HCT116 (cell line): Measurements from ENCODE around the gene SHANK3. TPM values are rescaled to one million over a fixed set of nuclear protein-coding genes. Genes with fewer than 3 reads are reported as not detected.

Experiments used
- ATAC-seq: fragments of 200-7000 bp; cut with Tn5 transposase; 2 replicates; pipeline ENCODE4 v1.9.1; 2020; ENCODE audit warnings: mild to moderate bottlenecking, moderate library complexity
- BruUV-seq: library from RNA; stranded (reverse); fragments of 400-500 nt; replicated peaks from 2 replicates; lab custom pipeline; 2021; lab: Mats Ljungman, UMichigan
- CTCF ChIA-PET: fragments of 300-600 bp; sonication (Branson Sonifier 250); formaldehyde crosslinking; loops from one replicate; lab custom pipeline; 2021; ENCODE audit warnings: antibody characterized with exemption; lab: Charles Lee
- POLR2A ChIA-PET: fragments of 300-600, 350-600 bp; sonication (Branson Sonifier 250); formaldehyde crosslinking; loops from one replicate; lab custom pipeline; 2021; ENCODE audit warnings: antibody characterized with exemption; lab: Charles Lee
- RAD21 ChIA-PET, 2 experiments: fragments of 300-600 bp; sonication (Branson Sonifier 250); formaldehyde crosslinking; loops; one replicate each; lab custom pipeline; 2023; ENCODE audit warnings: low total read pairs in 2 of 2; ENCODE audit not compliant: uncharacterized antibody in 2 of 2, unreplicated experiment in 2 of 2, low non-redundant PET in 1 of 2; lab: Charles Lee
- DNase-seq: peaks from one replicate; pipeline ENCODE4 v3.0.0-alpha.2; 2010; ENCODE audit warnings: low read depth, low spot score
- H2AFZ ChIP-seq: fragments of 200-600 bp; shearing (Covaris generic), sonication (generic); 2 replicates; pipeline ENCODE4 v1.6.1; 2017; ENCODE audit warnings: low read depth, mixed run types, mixed read lengths, antibody characterized with exemption, low read length; ENCODE audit not compliant: poor library complexity, severe bottlenecking
- H3K27ac ChIP-seq: 2 replicates; pipeline ENCODE4 v1.5.1; 2012; ENCODE audit warnings: low read depth, low read length
- H3K27me3 ChIP-seq: fragments of 200-600 bp; sonication (generic); 2 replicates; pipeline ENCODE4 v1.6.1; 2016; ENCODE audit warnings: mixed run types, low read length, mixed read lengths; ENCODE audit not compliant: insufficient read depth
- H3K36me3 ChIP-seq, 2 experiments: fragments of 200-500 bp in 1 of 2; fragments of 200-600 bp in 1 of 2; sonication (Bioruptor generic) in 1 of 2; sonication (generic) in 1 of 2; 2 replicates each; pipeline versions ENCODE4 v1.5.1 to v1.6.1; 2014 to 2016; ENCODE audit warnings: low read length in 2 of 2, inconsistent platforms in 1 of 2, mixed read lengths in 1 of 2, mixed run types in 1 of 2; ENCODE audit not compliant: insufficient read depth in 2 of 2, control insufficient read depth in 1 of 2
- H3K4me1 ChIP-seq, 2 experiments: fragments of 200-600 bp in 1 of 2; sonication (generic) in 1 of 2; 2 replicates each; pipeline versions ENCODE4 v1.5.1 to v1.6.1; 2012 to 2017; ENCODE audit warnings: low read length in 2 of 2, inconsistent platforms in 1 of 2, mild to moderate bottlenecking in 1 of 2, mixed read lengths in 1 of 2, mixed run types in 1 of 2, moderate library complexity in 1 of 2; ENCODE audit not compliant: insufficient read depth in 2 of 2, control insufficient read depth in 1 of 2
- H3K4me2 ChIP-seq: fragments of 200-600 bp; sonication (generic); 2 replicates; pipeline ENCODE4 v1.6.1; 2017; ENCODE audit warnings: mixed run types, low read length, mixed read lengths
- H3K4me3 ChIP-seq, 2 experiments: fragments of 200-600 bp in 1 of 2; sonication (generic) in 1 of 2; replicated peaks in 1 of 2; 2 replicates each; pipeline ENCODE4 v1.5.1; 2011 to 2016; ENCODE audit warnings: low read length in 2 of 2, control low read depth in 1 of 2, low read depth in 1 of 2, mild to moderate bottlenecking in 1 of 2, mixed read lengths in 1 of 2, mixed run types in 1 of 2
- H3K79me2 ChIP-seq: fragments of 200-600 bp; sonication (generic); 2 replicates; pipeline ENCODE4 v1.6.1; 2017; ENCODE audit warnings: mild to moderate bottlenecking, mixed run types, low read length, moderate library complexity, mixed read lengths; ENCODE audit not compliant: insufficient read depth
- H3K9ac ChIP-seq: fragments of 200-600 bp; sonication (generic); 2 replicates; pipeline ENCODE4 v1.6.1; 2016; ENCODE audit warnings: low read length, mixed read lengths
- H3K9me2 ChIP-seq: fragments of 200-600 bp; sonication (generic), shearing (Covaris generic); 2 replicates; pipeline ENCODE4 v1.6.1; 2017; ENCODE audit warnings: mixed run types, mild to moderate bottlenecking, moderate library complexity; ENCODE audit not compliant: insufficient read depth
- H3K9me3 ChIP-seq, 2 experiments: fragments of 200-500 bp in 1 of 2; fragments of 200-600 bp in 1 of 2; sonication (Bioruptor generic) in 1 of 2; sonication (generic) in 1 of 2; 2 replicates each; pipeline ENCODE4 v1.6.1; 2014 to 2017; ENCODE audit warnings: low read length in 2 of 2, mixed read lengths in 2 of 2, inconsistent platforms in 1 of 2, low read depth in 1 of 2, mild to moderate bottlenecking in 1 of 2, mixed run types in 1 of 2, moderate library complexity in 1 of 2; ENCODE audit not compliant: control insufficient read depth in 1 of 2, insufficient read depth in 1 of 2
- H4K20me1 ChIP-seq: fragments of 200-600 bp; sonication (generic), shearing (Covaris generic); 2 replicates; pipeline ENCODE4 v1.6.1; 2017; ENCODE audit warnings: mixed run types, mild to moderate bottlenecking, moderate library complexity; ENCODE audit not compliant: insufficient read depth
- CEBPB ChIP-seq: IDR thresholded peaks from 2 replicates; pipeline ENCODE4 v1.6.1; 2012; ENCODE audit warnings: low read depth
- EGR1 ChIP-seq: IDR thresholded peaks from 2 replicates; pipeline ENCODE4 v1.6.1; 2012; ENCODE audit warnings: low read depth
- EZH2 ChIP-seq: fragments of 200-600 bp; sonication (generic); IDR thresholded peaks from 2 replicates; pipeline ENCODE4 v1.6.1; 2017; ENCODE audit warnings: antibody characterized with exemption, mixed run types
- EZH2phosphoT487 ChIP-seq: fragments of 200-600 bp; IDR thresholded peaks from 2 replicates; pipeline ENCODE4 v1.6.1; 2018; ENCODE audit warnings: antibody characterized with exemption, borderline replicate concordance
- FOSL1 ChIP-seq: IDR thresholded peaks from 2 replicates; pipeline ENCODE4 v1.6.1; 2012; ENCODE audit warnings: low read depth
- JUND ChIP-seq: IDR thresholded peaks from 2 replicates; pipeline ENCODE4 v1.6.1; 2012
- POLR2A ChIP-seq: IDR thresholded peaks from 2 replicates; pipeline ENCODE4 v1.7.0; 2011; ENCODE audit warnings: borderline replicate concordance; ENCODE audit not compliant: insufficient read depth, insufficient read length; ENCODE audit errors: extremely low read depth
- POLR2AphosphoS5 ChIP-seq: IDR thresholded peaks from 2 replicates; pipeline ENCODE4 v1.6.1; 2011; ENCODE audit warnings: mild to moderate bottlenecking, low read depth, low read length, moderate library complexity
- RAD21 ChIP-seq: IDR thresholded peaks from 2 replicates; pipeline ENCODE4 v1.6.1; 2012; ENCODE audit warnings: low read depth, mild to moderate bottlenecking
- SIN3A ChIP-seq: IDR thresholded peaks from 2 replicates; pipeline ENCODE4 v1.6.1; 2012; ENCODE audit warnings: low read depth
- SP1 ChIP-seq: IDR thresholded peaks from 2 replicates; pipeline ENCODE4 v1.6.1; 2012; ENCODE audit warnings: low read depth
- SRF ChIP-seq: IDR thresholded peaks from 2 replicates; pipeline ENCODE4 v1.6.1; 2012; ENCODE audit warnings: low read depth
- TCF7L2 ChIP-seq: IDR thresholded peaks from 2 replicates; pipeline ENCODE4 v1.7.0; 2011; ENCODE audit warnings: borderline replicate concordance, inconsistent platforms; ENCODE audit not compliant: insufficient read depth, insufficient read length; ENCODE audit errors: extremely low read depth
- YY1 ChIP-seq: IDR thresholded peaks from 2 replicates; pipeline ENCODE4 v1.6.1; 2011; ENCODE audit warnings: low read length, low read depth, moderate library complexity, mild to moderate bottlenecking; ENCODE audit not compliant: insufficient replicate concordance; ENCODE audit errors: extremely low read depth
- ZFX ChIP-seq: fragments of 450-650 bp; IDR thresholded peaks from 2 replicates; pipeline ENCODE4 v1.6.1; 2017
- ZNF274 ChIP-seq: fragments of 200-500 bp; sonication (Bioruptor generic); IDR thresholded peaks from 2 replicates; pipeline ENCODE4 v1.6.1; 2014; ENCODE audit warnings: mild to moderate bottlenecking, low read depth, low read length, inconsistent platforms
- intact Hi-C: fragments of 100-400 bp; cut with micrococcal nuclease; formaldehyde crosslinking; loops from 2 replicates; pipeline ENCODE4 v1.10.0; 2022
- total RNA-seq: library from RNA; stranded (reverse); gene quantifications from one replicate; pipeline ENCODE4 v1.2.1, GENCODE V29; 2021; ENCODE audit not compliant: unreplicated experiment
- TF ChIP-seq, protein P1 (sequence below): IDR thresholded peaks from 2 replicates; pipeline ENCODE4 v1.6.1; 2012
- TF ChIP-seq, protein P2 (sequence below): IDR thresholded peaks from 2 replicates; pipeline ENCODE4 v1.6.1; 2012; ENCODE audit warnings: low read depth
- TF ChIP-seq, protein P3 (sequence below): IDR thresholded peaks from 2 replicates; pipeline ENCODE4 v1.6.1; 2012

SHANK3 gene
- total RNA-seq, 1 experiment from 2014 or later: 16.0 TPM

DNA sequence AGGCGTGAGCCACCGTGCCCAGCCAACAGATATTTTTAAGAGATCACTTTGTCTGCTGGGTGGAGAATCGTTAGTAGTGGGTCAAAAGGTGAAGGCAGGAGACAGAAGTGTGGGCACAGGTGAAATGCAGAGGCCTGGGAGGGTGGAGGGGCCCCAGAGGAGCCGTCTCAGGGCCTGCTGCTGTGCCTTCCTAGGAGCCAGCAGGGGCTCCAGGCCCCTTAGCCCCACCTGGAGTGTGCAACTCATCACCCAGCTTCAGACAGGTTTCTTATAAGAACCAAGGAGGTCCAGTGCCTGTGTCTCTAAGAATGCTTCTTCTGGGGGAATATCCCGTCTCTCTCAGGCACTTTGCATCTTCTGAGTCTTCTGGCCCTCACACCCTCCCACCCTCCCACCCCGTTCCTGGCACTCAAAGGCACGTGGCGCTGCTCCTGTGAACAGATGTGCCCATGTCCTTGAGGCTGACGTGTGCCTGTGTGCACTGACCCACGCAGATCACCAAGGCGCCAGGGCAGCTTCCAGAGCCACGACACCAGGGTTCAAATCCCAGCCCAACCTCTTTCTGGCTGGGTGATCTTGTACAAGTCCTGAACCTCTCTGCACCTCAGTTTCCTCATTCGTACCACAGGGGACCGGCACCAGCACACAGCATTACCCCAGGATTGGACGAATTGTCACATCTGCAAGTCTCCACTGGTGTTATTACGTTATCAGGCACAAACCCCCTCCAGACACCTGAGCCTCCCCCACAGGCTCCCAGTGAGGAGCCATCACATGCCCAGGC lies 48.1 kb upstream of the SHANK3 start:
- no peak for TF ChIP-seq FOSL1
- Histone ChIP-seq H3K79me2 (no peaks in the 10 kb centered on the region), H3K4me2 (no peak overlapping the region), H3K27ac (no peak overlapping the region), H3K9me2 (no peaks in the 10 kb centered on the region), H2AFZ (no peak overlapping the region), H3K27me3 (peaks cover 6% of the 10 kb centered on the region; the same call in 1 of the 2 replicates), H3K9me3 (no peaks in the 10 kb centered on the region), H3K9ac (no peak overlapping the region), H4K20me1 (no peaks in the 10 kb centered on the region), H3K4me3 (no peak overlapping the region), H3K36me3 (no peaks in the 10 kb centered on the region), H3K4me1 (peaks cover 12 to 54% of the 10 kb centered on the region in 2 experiments; a peak in 3 of 4 replicates)
- ChIA-PET RAD21 (no interaction called here), CTCF (no interaction called here), POLR2A (no interaction called here)
- ATAC-seq (no peak), DNase-seq (no peak)
- no TSS peak for BruUV-seq
- intact Hi-C loops: loop anchor here (5.0 kb wide), 1 partner anchor 92 kb away; the partner anchor contains the start of gene TYMP

DNA sequence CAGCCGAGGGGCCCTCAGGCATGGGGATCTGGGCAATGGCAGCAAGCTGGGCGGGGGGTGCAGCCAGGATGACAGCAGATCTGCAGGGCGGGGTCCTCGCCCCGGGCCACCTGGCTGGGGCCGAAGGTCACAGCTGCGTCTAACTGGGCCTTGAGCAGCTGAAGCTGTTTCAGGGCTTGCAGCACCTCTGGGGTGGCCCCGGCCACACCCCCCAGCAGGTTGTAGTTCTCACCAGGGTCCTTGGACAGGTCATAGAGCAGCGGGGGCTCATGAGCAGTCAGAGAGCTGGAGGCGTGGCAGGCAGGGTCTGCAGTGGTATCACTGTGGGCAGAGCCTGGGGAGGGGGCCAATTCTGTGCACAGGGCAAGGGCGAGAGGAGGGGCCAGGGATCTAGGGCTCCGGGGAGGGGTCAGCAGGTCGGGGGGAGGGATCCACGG lies 47.5 kb upstream of the SHANK3 start:
- ChIA-PET RAD21 (no interaction called here), POLR2A (no interaction called here), CTCF (no interaction called here)
- Histone ChIP-seq H4K20me1 (no peaks in the 10 kb centered on the region), H3K9me2 (no peaks in the 10 kb centered on the region), H3K4me3 (no peak overlapping the region), H3K4me1 (peaks cover 10 to 50% of the 10 kb centered on the region in 2 experiments; a peak in 3 of 4 replicates), H3K36me3 (no peaks in the 10 kb centered on the region), H3K27ac (no peak overlapping the region), H3K4me2 (no peak overlapping the region), H3K9ac (no peak overlapping the region), H3K27me3 (peaks cover 6% of the 10 kb centered on the region; the same call in 1 of the 2 replicates), H3K9me3 (no peaks in the 10 kb centered on the region), H3K79me2 (no peaks in the 10 kb centered on the region), H2AFZ (no peak overlapping the region)
- ATAC-seq: no peak
- DNase-seq: no peak
- TF ChIP-seq POLR2A (no peak), ZFX (no peak), CEBPB (no peak), RAD21 (no peak), POLR2AphosphoS5 (no peak), SP1 (no peak), SIN3A (no peak), ZNF274 (no peak), TCF7L2 (no peak), EZH2 (no peak), EZH2phosphoT487 (no peak), YY1 (no peak), JUND (no peak), EGR1 (no peak), SRF (no peak)
- TF ChIP-seq, protein P1, sequence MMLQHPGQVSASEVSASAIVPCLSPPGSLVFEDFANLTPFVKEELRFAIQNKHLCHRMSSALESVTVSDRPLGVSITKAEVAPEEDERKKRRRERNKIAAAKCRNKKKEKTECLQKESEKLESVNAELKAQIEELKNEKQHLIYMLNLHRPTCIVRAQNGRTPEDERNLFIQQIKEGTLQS: no peak
- TF ChIP-seq, protein P2, sequence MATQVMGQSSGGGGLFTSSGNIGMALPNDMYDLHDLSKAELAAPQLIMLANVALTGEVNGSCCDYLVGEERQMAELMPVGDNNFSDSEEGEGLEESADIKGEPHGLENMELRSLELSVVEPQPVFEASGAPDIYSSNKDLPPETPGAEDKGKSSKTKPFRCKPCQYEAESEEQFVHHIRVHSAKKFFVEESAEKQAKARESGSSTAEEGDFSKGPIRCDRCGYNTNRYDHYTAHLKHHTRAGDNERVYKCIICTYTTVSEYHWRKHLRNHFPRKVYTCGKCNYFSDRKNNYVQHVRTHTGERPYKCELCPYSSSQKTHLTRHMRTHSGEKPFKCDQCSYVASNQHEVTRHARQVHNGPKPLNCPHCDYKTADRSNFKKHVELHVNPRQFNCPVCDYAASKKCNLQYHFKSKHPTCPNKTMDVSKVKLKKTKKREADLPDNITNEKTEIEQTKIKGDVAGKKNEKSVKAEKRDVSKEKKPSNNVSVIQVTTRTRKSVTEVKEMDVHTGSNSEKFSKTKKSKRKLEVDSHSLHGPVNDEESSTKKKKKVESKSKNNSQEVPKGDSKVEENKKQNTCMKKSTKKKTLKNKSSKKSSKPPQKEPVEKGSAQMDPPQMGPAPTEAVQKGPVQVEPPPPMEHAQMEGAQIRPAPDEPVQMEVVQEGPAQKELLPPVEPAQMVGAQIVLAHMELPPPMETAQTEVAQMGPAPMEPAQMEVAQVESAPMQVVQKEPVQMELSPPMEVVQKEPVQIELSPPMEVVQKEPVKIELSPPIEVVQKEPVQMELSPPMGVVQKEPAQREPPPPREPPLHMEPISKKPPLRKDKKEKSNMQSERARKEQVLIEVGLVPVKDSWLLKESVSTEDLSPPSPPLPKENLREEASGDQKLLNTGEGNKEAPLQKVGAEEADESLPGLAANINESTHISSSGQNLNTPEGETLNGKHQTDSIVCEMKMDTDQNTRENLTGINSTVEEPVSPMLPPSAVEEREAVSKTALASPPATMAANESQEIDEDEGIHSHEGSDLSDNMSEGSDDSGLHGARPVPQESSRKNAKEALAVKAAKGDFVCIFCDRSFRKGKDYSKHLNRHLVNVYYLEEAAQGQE: no peak
- TF ChIP-seq, protein P3, sequence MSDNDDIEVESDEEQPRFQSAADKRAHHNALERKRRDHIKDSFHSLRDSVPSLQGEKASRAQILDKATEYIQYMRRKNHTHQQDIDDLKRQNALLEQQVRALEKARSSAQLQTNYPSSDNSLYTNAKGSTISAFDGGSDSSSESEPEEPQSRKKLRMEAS: no peak
- no TSS peak for BruUV-seq
- intact Hi-C loops: no loop called here
